Activated T-cell treated with anti-CD3 and anti-CD28 coated beads, Interleukin-2, amount 50 U/mL, for 48 hours (primary cell): ENCODE results near the gene SPINT2.

Experiments used
- DNase-seq, 2 experiments: peaks; one replicate each; pipeline ENCODE4 v3.0.0-alpha.2; 2020

SPINT2 gene

GRCh38 chr19:38270587-38271167 lies 6.3 kb downstream of the SPINT2 start:
- no peak for DNase-seq

GRCh38 chr19:38273499-38273898 lies 9.1 kb downstream of the SPINT2 start:
- DNase-seq = no peak

GRCh38 chr19:38274739-38275138 lies 10.4 kb downstream of the SPINT2 start:
- no peak for DNase-seq

- DNase-seq = no peak
These were observed 12.7 kb downstream of the SPINT2 start for GRCh38 chr19:38276942-38277517.

- no peak for DNase-seq
These were observed 13.2 kb downstream of the SPINT2 start for GRCh38 chr19:38277549-38277948.

- DNase-seq = no peak
These were observed 13.8 kb downstream of the SPINT2 start for GRCh38 chr19:38277969-38278680.

GRCh38 chr19:38278751-38279150 lies 14.4 kb downstream of the SPINT2 start:
- DNase-seq = no peak

GRCh38 chr19:38280030-38280921 lies 15.9 kb downstream of the SPINT2 start:
- no peak for DNase-seq

- DNase-seq = no peak
These were observed 17.6 kb downstream of the SPINT2 start for GRCh38 chr19:38281811-38282566.

GRCh38 chr19:38283271-38283670 lies 18.9 kb downstream of the SPINT2 start:
- DNase-seq = no peak

- no peak for DNase-seq
These were observed 20.0 kb downstream of the SPINT2 start for GRCh38 chr19:38284422-38284821.

GRCh38 chr19:38285567-38285966 lies 21.2 kb downstream of the SPINT2 start:
- DNase-seq = no peak

- DNase-seq = no peak
These were observed 23.2 kb downstream of the SPINT2 start for GRCh38 chr19:38287604-38288003.

- DNase-seq = no peak
These were observed 23.9 kb downstream of the SPINT2 start for GRCh38 chr19:38288123-38288855.

- DNase-seq = no peak
These were observed 25.6 kb downstream of the SPINT2 start for GRCh38 chr19:38289955-38290354.

GRCh38 chr19:38290631-38291147 lies 26.3 kb downstream of the SPINT2 start:
- DNase-seq = no peak

GRCh38 chr19:38291855-38292254 lies 27.5 kb downstream of the SPINT2 start:
- DNase-seq = no peak

GRCh38 chr19:38293281-38293680 lies 28.9 kb downstream of the SPINT2 start:
- no peak for DNase-seq

- no peak for DNase-seq
These were observed 29.7 kb downstream of the SPINT2 start for GRCh38 chr19:38294090-38294489.

GRCh38 chr19:38298821-38299680 lies 34.7 kb downstream of the SPINT2 start:
- no peak for DNase-seq
